Lung (tissue), 12 donors: ENCODE measurements around the gene EPHA6. TPM values are rescaled to one million over a fixed set of nuclear protein-coding genes. Genes with fewer than 3 reads are reported as not detected.

Source experiments
- ATAC-seq: fragments of 200-7000 bp; cut with Tn5 transposase; one replicate; pipeline ENCODE4 v1.9.1; 2020; ENCODE audit warnings: moderate number of reproducible peaks; ENCODE audit not compliant: insufficient read depth, low FRiP score
- DNase-seq, 3 donors: peaks; one replicate each; pipeline ENCODE4 v3.0.0-alpha.2; 2013 to 2017
- H3K27ac ChIP-seq, 2 donors: one replicate each; pipeline ENCODE4 v1.5.1; 2013; ENCODE audit warnings: mild to moderate bottlenecking in 2 of 2, moderate library complexity in 2 of 2, control low read depth in 1 of 2, inconsistent platforms in 1 of 2, low read depth in 1 of 2, low read length in 1 of 2
- H3K27me3 ChIP-seq, 3 donors: one replicate each; pipeline ENCODE4 v1.5.1; 2013; ENCODE audit warnings: low read length in 2 of 3; ENCODE audit not compliant: control insufficient read depth in 3 of 3, insufficient read depth in 3 of 3
- H3K36me3 ChIP-seq, 4 donors: one replicate each; pipeline ENCODE4 v1.5.1; 2013; ENCODE audit warnings: low read length in 4 of 4, mild to moderate bottlenecking in 1 of 4, moderate library complexity in 1 of 4; ENCODE audit not compliant: control insufficient read depth in 4 of 4, insufficient read depth in 4 of 4
- H3K4me1 ChIP-seq, 5 donors: one replicate each; pipeline ENCODE4 v1.5.1; 2013; ENCODE audit warnings: low read length in 5 of 5, mild to moderate bottlenecking in 2 of 5, moderate library complexity in 1 of 5; ENCODE audit not compliant: control insufficient read depth in 5 of 5, insufficient read depth in 5 of 5
- H3K4me3 ChIP-seq: one replicate; pipeline ENCODE4 v1.5.1; 2013; ENCODE audit warnings: mild to moderate bottlenecking, control low read depth, moderate library complexity
- H3K9ac ChIP-seq, 2 donors: one replicate each; pipeline ENCODE4 v1.5.1; 2013; ENCODE audit warnings: low read length in 2 of 2, control low read depth in 1 of 2; ENCODE audit not compliant: insufficient read depth in 1 of 2
- H3K9me3 ChIP-seq, 4 donors: one replicate each; pipeline ENCODE4 v1.5.1; 2013; ENCODE audit warnings: low read length in 3 of 4, mild to moderate bottlenecking in 1 of 4, moderate library complexity in 1 of 4; ENCODE audit not compliant: control insufficient read depth in 4 of 4, insufficient read depth in 3 of 4
- CTCF ChIP-seq: IDR thresholded peaks from 2 replicates; pipeline ENCODE4 v1.5.1; 2012; ENCODE audit warnings: mild to moderate bottlenecking; ENCODE audit errors: control extremely low read depth, extremely low read depth
- WGBS, 2 donors: extraction: QIAGEN DNeasy Blood & Tissue Kit; methylation state at CpG; one replicate each; pipeline ENCODE4 v1.1.7; 2013; 5-methylcytosine and 5-hydroxymethylcytosine counted together
- polyA plus RNA-seq, 2 donors: library from polyadenylated mRNA; stranded (reverse); fragments of 200-250 nt; gene quantifications; one replicate each; pipeline ENCODE4 v1.2.1, GENCODE V29; 2013
- total RNA-seq, 2 donors: library from RNA; depleted of rRNA in 1 of 2; stranded (reverse); fragments of >200 nt in 1 of 2; gene quantifications; one replicate each; pipeline ENCODE4 v1.2.1, GENCODE V29; 2014 to 2021
- donor health status: control.
- donor health status: control.
- donor health status: Bipolar disorder and iron deficiency.
- donor health status: healthy.
- donor health status: DM: yes; HTN: yes; CAD: no.

EPHA6 gene
- total and polyA plus RNA-seq, 4 donors = 0.31 to 1.3 TPM; not detected in 2

DNA sequence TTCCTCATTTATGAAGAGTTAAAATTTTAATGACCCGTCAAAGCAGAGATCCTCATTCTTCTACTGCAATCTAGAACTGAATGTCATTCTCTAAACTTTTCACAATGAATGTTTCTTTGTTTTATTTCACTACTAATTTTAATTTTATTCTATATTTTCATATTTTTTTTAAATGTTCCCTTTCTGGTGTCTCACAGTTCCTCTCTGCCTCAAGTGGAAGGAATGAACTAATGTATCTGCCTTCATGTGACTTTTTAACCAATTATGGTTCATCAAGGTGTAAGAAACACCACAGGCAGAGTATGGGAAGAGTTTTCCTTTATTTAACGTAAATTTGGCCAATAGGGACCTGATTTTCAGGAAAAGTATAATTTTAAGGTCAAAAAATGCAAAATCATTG lies 441.7 kb downstream of the EPHA6 start:
- H3K4me3 ChIP-seq = no peak overlapping the region
- ATAC-seq = no peak
- no peak for TF ChIP-seq CTCF
- no peak overlapping the region for H3K9ac ChIP-seq
- H3K36me3 ChIP-seq = no peaks in the 10 kb centered on the region
- no peaks in the 10 kb centered on the region for H3K27me3 ChIP-seq
- WGBS, 2 donors = 72 to 75% methylated on average over 2 of the region's 2 CpGs
- no peak overlapping the region for H3K27ac ChIP-seq
- H3K9me3 ChIP-seq = no peaks in the 10 kb centered on the region
- DNase-seq = no peak
- peaks cover 0 to 7% (median 0%) of the 10 kb centered on the region in 5 donors for H3K4me1 ChIP-seq

GRCh38 chr3:97257942-97258697 lies 443.7 kb downstream of the EPHA6 start:
- 74 to 94% methylated on average over 1 of the region's 1 CpG for WGBS, 2 donors
- DNase-seq = peak in 2 of 3 donors; percentile 31 to 44
- no peak for TF ChIP-seq CTCF
- no peak overlapping the region for H3K27ac ChIP-seq
- no peak overlapping the region for H3K4me3 ChIP-seq
- peaks cover 0 to 7% (median 0%) of the 10 kb centered on the region in 5 donors for H3K4me1 ChIP-seq
- H3K27me3 ChIP-seq = no peaks in the 10 kb centered on the region
- no peaks in the 10 kb centered on the region for H3K9me3 ChIP-seq
- H3K9ac ChIP-seq = no peak overlapping the region
- no peaks in the 10 kb centered on the region for H3K36me3 ChIP-seq
- ATAC-seq = no peak

- WGBS, 2 donors = 65 to 75% methylated on average over 1 of the region's 1 CpG
Observed at GRCh38 chr3:97259263-97259662, 444.9 kb downstream of the EPHA6 start.

More at GRCh38 chr3:97259263-97259662, 444.9 kb downstream of the EPHA6 start:
- Histone ChIP-seq H3K9ac (no peak overlapping the region), H3K4me1 (peaks cover 0 to 7% (median 0%) of the 10 kb centered on the region in 5 donors), H3K27ac (no peak overlapping the region), H3K36me3 (no peaks in the 10 kb centered on the region), H3K27me3 (no peaks in the 10 kb centered on the region), H3K4me3 (no peak overlapping the region), H3K9me3 (no peaks in the 10 kb centered on the region)
- DNase-seq (no peak), ATAC-seq (no peak)
- TF ChIP-seq CTCF = no peak
